ENCODE results near the gene RIC3. TPM values are rescaled to one million over a fixed set of nuclear protein-coding genes. Genes with fewer than 3 reads are reported as not detected.

Gene RIC3
- total RNA-seq, 1 donor from 2014 or later: 2.4 TPM

DNA sequence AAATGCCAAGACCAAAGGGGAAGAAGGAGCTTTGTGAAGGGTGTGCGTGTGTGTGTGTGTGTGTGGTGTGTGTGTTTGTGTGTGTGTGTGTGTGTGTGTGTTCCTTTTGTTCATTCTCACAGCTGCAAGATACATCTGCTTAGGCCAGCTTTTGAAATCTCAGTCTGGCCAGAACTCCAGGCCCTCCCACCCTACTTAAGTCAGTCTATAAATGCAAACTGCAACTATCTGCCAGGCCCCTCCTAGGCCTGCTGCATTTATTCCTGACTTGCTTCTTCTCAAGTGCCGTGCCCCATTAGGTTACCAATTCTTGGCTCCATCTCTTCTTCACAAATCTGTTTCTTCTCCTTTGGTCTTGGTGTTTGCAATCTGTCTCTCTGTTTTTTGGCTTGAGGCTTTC lies 21.6 kb upstream of the RIC3 start:
- DNase-seq (ENCODE audit: low read depth): no peak

- no peak for DNase-seq (ENCODE audit: low read depth)
These were observed 17.6 kb upstream of the RIC3 start for GRCh38 chr11:8186429-8186828.

DNA sequence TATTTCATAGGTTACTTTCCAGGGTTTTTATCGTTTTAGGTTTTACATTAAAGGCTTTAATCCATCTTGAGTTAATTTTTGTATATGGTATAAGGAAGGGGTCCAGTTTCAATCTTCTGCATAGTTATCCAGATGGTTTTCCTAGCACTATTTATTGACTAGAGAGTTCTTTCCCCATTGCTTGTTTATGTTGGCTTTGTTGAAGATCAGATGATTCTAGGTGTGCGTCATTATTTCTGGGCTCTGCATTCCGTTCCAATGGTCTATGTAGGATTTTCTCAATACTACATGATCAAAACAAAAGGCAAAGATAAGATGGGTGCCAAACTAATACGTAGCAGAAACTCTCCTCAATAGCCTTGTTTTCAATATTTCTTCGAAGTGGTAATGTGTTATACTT lies 14.3 kb upstream of the RIC3 start:
- DNase-seq (ENCODE audit: low read depth): no peak

- DNase-seq (ENCODE audit: low read depth): no peak
These were observed 11.6 kb upstream of the RIC3 start for GRCh38 chr11:8180469-8180868.

DNA sequence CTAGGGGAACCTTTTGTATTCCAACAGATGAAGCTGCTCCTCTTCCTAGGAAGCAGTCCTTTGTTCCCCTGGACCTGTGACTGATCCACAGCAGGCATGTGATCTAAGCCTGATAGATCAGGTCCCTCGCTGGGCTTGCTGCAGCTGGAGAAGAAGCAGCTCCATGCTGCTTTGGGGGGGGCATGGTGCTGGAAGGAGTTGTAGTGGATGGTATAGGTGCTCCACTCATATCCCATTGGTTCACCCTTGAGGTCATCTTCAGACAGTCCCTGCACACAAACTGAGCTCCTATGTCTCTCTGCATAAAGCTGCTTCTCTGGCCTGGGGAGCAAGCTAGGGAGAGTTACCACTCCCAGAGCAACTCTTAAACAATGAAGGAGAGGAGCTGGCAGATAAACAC lies 9.5 kb upstream of the RIC3 start:
- no peak for DNase-seq (ENCODE audit: low read depth)

GRCh38 chr11:8177136-8177535 lies 8.3 kb upstream of the RIC3 start:
- DNase-seq (ENCODE audit: low read depth): no peak

DNA sequence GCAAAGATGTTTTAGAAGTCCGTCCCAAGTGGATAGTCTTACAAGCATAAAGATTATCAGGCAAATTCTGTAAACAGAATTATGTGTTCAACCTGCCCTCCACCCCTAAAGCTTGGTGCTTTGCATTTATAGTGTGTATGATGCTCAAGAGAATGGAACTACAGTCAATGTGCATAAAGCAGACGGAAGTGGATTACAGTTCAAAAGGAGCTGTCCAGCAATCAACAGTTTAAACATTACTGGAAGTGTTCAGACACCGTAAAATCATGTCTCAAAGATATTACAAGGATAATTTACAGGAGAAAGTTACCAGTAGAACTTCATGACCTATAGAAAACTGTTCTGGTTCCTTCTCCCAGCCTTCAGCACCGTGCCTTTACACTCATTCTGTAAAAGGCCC lies 1.0 kb downstream of the RIC3 start:
- DNase-seq (ENCODE audit: low read depth): peak; percentile 42

DNA sequence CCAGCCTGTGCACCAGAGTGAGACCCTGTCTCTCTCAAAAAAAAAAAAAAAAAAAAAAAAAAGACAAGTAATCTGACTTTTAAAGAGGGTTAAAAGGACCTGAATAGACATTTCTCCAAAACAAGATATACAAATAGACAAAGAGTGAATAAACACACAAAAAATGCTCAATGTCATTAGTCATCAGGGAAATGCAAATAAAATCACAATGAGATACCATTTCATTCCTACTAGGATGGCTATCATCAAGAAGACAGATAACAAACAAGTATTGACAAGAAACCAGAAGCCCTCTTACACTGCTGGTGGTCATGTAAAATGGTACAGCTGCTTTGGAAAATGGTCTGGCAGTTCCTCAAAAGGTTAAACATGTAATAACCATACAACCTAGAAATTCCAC lies 4.1 kb downstream of the RIC3 start:
- no peak for DNase-seq (ENCODE audit: low read depth)

GRCh38 chr11:8161627-8162304 lies 7.1 kb downstream of the RIC3 start:
- DNase-seq (ENCODE audit: low read depth): peak; percentile 91

DNA sequence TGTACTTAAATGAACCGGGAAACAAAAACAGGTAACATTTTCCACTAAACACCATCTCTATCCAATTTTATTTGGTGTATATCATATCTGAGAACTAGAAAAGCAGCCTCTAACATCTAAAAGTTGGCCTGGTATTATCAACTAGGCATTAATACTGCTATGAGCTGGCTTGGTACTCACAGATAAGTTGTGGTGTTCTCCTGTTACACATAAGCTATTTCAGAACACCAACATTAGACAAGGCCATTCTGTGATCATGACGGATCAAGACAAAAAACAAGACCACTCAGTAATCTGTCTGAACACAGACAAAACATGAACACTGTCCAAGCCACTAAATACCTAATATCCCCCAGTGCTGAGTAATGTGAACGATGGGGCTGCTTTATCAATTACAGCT lies 11.9 kb downstream of the RIC3 start:
- no peak for DNase-seq (ENCODE audit: low read depth)

DNA sequence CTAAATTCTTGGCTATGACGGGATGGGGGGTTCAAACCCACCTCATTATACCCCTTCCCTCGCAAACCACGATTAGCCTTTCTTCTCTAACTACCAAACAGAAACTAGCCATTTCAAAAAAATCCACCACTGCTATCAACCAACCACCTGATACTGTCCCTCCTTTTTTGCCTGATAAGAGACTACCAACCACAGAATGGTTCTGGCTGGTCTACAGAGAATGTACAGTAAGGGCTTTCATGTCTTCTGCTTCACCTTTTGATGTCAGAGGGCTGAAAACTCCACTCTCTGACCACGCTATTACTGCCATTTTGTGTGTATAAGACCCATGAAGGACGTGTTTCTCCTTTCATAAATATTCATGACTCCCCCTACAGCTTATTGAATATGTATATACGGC lies 19.1 kb downstream of the RIC3 start:
- DNase-seq (ENCODE audit: low read depth): no peak

- no peak for DNase-seq (ENCODE audit: low read depth)
These were observed 30.3 kb downstream of the RIC3 start for GRCh38 chr11:8138526-8138925.

GRCh38 chr11:8127447-8127846 lies 41.4 kb downstream of the RIC3 start:
- no peak for DNase-seq (ENCODE audit: low read depth)

- no peak for DNase-seq (ENCODE audit: low read depth)
These were observed 42.1 kb downstream of the RIC3 start for GRCh38 chr11:8126649-8127289.

GRCh38 chr11:8122173-8122764 lies 46.6 kb downstream of the RIC3 start:
- DNase-seq (ENCODE audit: low read depth): no peak

DNA sequence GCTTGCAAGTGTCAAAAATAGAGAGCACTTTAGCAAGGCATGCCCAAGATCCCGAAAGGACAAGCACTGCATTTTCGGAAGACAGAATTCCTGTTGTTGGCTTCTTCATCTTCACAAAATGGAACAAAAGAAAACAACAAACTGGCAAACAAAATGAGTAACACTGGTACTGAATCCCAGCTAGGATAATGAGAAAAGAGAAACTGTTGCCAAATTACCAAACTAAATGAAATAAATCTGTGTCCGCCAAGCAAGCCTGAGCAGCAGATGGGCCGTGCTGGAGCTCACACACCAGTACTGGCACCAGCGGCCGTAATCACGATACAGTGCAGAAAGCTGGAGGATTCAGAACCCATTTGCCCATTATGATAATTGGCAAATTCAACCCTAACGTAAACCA lies 57.2 kb downstream of the RIC3 start:
- no peak for DNase-seq (ENCODE audit: low read depth)

DNA sequence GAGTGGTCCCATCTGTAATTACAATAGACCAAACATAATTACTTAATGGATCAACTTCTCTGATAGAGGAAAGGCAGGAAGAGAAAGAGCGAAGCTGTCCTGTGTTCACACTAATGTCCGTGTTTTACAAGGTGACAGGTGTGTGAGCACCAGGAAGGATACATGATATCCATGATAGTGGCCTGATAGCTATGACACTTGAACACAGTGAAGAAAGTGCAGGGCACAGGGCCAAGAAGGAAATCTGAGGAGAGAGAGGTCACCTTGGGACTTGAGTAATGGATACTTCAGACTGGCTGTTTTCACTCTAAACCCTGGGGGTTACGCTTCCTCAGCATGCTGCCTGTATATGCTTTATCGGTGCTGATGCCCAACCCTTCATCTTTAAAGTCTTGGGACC lies 58.4 kb downstream of the RIC3 start:
- DNase-seq (ENCODE audit: low read depth): no peak

- no peak for DNase-seq (ENCODE audit: low read depth)
These were observed 59.1 kb downstream of the RIC3 start for GRCh38 chr11:8109675-8110074.

GRCh38 chr11:8108421-8108820 lies 60.4 kb downstream of the RIC3 start:
- DNase-seq (ENCODE audit: low read depth): no peak

GRCh38 chr11:8107642-8108041 lies 61.2 kb downstream of the RIC3 start:
- no peak for DNase-seq (ENCODE audit: low read depth)

DNA sequence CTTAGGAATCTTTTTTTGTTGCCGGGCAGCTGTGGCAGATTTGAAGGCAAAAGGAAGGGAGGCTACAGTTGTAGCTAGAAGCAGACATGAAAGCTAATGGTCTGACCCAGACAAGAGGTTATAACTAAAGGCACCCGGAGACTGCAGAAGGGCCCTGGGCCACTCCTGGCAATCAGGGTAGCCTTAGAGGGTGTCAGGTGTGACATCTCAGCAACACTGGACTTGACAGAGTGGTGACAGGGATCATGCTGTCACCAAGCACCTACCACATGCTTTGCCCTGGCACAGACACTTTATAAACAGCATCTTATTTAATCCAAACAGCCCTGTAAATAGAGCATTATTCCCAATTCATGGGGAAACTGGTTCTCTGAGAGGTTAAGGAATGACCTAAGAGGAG lies 62.1 kb downstream of the RIC3 start:
- no peak for DNase-seq (ENCODE audit: low read depth)

GRCh38 chr11:8105666-8106065 lies 63.2 kb downstream of the RIC3 start:
- no peak for DNase-seq (ENCODE audit: low read depth)

DNA sequence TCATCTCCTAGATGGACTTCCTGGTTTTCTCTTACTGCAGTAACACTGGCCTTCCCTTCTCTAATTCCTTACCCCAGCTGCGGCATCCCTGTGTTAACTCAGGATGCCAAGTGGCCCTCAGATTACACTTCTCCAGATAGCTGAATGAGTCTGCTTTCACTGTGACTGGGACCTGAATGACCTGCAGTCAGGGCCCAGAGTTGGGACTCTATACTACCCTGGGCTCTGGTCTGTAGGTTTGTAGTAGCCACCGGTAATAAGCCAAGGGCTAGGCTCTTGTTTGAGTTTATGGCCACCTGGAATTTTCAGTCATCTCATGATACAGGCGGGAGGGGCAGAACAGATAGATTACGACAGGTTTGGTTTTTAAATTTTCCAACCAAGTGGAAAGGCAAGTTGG lies 63.7 kb downstream of the RIC3 start:
- DNase-seq (ENCODE audit: low read depth): no peak

- no peak for DNase-seq (ENCODE audit: low read depth)
These were observed 64.9 kb downstream of the RIC3 start for GRCh38 chr11:8103909-8104308.
